ENCODE results near the gene GHDC.
"Not testable (repeated sequence)": the region's sequence is repeated elsewhere in the genome, so short reads cannot be mapped to it uniquely, and the experiment has no call there.

The GHDC gene, protein sequence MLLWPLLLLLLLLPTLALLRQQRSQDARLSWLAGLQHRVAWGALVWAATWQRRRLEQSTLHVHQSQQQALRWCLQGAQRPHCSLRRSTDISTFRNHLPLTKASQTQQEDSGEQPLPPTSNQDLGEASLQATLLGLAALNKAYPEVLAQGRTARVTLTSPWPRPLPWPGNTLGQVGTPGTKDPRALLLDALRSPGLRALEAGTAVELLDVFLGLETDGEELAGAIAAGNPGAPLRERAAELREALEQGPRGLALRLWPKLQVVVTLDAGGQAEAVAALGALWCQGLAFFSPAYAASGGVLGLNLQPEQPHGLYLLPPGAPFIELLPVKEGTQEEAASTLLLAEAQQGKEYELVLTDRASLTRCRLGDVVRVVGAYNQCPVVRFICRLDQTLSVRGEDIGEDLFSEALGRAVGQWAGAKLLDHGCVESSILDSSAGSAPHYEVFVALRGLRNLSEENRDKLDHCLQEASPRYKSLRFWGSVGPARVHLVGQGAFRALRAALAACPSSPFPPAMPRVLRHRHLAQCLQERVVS

DNA sequence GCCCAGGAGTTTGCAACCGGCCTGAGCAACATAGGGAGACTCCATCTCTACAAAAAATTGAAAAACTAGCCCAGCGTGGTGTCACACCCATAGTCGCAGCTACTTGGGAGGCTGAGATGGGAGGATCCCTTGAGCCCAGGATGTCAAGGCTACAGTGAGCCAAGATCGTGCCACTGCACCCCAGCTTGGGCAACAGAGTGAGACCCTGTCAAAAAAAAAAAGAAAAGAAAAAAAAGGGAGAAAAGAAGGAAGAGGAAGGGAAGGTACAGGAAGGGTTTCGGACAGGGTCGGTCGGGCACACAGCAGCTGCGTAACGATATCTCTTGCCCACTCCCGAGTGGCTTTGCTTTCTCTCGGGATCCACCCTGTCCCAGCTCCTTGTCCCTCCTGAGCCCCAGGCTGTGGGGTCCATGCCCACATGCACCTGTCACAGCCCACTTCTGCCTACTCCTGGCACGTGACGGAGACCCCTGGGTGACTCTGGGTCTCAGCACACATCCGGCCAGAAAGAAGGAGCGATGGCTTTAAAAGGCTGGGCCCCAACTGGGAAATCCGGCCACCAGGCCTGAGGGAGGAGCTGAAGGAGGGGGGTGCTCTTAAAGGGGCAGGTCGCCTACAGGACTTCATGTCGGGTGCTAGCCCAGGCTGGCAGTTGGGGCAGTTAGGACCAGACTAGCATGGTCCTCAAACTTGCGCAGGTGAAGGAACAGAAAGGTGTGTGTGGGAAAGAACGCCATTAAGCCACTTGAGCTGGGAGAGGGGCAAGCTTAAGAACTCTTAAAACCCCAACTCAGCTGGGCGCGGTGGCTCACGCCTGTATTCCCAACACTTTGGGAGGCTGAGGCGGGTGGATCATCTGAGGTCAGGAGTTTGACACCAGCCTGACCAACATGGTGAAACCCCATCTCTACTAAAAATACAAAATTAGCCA, at the start of gene GHDC:
Gene GHDC, minus strand, starts transcription at position 526 of the 931 bp plus-strand sequence. CDS start 913 bp downstream, outside the sequence.
- in situ Hi-C loops (cut with MboI; ENCODE audit: low sequenced_read_pairs) = no loop called here

DNA sequence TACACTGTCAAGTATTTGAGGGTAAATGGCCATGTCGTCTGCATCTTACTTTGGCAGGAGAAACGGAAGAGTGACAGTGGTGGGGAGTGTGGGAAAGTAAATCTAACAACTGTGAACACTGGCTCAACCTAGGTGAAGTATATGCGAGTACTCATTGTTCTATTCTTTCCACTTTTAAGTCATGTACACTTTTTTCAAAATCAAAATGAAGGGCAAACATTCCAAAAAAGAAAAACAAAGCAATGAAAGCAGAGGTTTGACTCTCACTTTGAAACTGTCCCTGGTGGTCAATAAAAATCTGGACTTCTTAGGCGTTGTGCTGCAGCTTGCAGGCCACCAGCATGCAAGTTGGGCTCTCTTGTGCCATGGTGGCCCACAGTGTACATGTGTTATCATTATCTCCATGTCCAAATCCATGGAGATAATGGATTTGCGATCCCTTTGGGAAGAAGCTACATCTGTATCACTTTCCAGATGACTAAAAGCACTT, 49.2 kb upstream of the GHDC start:
- in situ Hi-C loops (cut with MboI; ENCODE audit: low sequenced_read_pairs) = no loop called here

DNA sequence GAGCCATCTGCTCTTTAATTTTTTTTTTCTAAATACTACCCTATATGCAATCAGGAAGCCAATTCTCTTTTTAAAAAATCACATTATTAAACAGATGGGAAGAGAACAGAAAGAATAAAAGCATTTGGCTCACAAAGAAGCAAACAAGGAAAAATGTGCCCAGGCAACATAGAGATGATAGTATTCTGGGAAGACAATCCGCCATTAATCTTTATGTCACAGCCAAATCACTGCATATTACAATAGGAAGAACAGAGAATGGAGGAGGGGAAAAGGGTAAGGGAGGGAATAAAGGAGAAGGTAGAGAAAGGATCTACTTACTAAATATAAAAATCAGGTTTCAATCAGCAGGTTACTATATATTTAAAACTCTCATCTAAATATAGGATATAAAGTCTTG, 47.6 kb upstream of the GHDC start:
- in situ Hi-C loops (cut with MboI; ENCODE audit: low sequenced_read_pairs) = no loop called here

DNA sequence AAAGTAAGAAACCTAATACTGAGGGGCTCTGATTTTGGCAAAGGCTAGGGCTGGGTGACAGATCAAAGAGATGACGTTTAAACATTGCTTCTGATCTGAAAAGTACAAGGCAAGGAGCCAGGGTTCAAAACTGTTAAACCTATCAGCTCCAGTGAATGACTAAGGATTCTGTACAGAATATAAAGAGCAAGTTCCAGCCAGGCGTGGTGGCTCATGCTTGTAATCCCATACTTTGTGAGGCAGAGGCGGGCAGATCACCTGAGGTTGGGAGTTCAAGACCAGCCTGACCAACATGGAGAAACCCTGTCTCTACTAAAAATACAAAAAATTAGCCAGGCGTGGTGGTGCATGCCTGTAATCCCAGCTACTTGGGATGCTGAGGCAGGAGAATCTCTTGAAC, 46.6 kb upstream of the GHDC start:
- in situ Hi-C loops (cut with MboI; ENCODE audit: low sequenced_read_pairs) = not testable (repeated sequence)

DNA sequence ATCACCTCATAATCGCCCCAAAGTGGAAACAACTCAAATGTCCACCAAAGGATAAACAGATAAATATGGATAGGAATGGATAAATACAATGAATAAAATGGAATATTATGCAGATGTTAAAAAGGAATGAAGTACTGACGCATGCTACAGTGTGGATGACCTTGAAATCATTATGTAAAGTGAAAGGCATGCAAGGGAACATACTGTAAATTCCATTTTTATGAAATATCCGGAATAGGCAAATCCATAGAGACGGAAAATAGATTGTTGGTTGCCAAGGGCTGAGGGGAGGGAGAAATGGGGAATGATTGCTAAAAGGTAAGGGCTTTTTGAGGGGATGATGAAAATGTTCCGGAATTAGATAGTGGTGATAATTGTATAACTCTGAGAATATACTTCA, 45.9 kb upstream of the GHDC start:
- in situ Hi-C loops (cut with MboI; ENCODE audit: low sequenced_read_pairs) = no loop called here

DNA sequence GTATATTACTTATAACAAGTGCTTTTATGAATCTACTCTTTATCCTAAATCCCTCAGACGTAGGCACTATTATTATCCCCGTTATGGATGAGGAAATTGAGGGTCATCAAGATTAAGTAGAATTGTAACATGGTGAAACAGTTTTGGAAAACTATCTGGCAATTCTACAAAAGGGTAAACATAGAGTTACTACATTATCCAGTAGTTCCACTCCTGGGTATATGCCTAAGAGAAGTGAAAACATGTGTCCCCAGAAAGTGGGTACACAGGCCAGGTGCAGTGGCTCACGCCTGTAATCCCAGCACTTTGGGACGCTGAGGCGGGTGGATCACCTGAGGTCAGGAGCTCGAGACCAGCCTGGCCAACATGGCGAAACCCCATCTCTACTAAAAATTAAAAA, 45.3 kb upstream of the GHDC start:
- in situ Hi-C loops (cut with MboI; ENCODE audit: low sequenced_read_pairs) = not testable (repeated sequence)

DNA sequence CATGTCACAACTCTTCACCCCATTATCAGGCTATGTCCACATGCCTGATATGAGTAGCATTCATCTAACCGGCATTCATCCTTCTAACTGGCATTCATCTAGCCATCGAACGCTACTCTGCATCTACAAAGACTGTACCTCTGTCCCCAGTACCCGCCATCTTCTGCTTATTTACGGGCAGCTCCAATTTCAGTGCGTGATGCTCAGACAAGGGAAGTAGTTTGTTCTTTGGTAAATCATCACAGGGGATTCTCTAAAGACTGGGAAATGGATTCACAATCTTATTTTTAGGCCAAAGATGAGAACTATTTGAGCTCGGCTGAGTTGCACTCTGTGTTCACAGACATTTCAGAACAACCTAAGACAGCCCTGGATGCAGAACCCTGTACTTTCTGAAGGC, 42.5 kb upstream of the GHDC start:
- in situ Hi-C loops (cut with MboI; ENCODE audit: low sequenced_read_pairs) = no loop called here

DNA sequence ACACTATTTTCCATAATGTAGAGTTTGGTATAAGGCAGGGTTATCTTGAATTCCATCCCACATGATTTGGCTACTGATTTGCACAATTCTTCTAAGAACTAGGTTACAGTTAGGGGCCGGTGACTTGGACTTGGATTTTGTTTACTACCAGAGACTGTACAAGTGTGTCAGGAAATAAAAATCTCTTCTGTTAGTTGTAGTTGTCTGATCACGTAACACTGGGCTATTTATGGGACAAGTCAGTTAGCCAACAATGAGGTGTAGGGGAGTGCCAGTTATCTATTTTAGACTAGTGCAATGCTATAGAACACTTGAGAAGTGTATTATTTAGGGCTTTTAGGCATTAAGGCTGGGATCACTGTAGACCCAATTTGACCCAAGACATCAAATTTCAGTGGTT, 39.7 kb upstream of the GHDC start:
- in situ Hi-C loops (cut with MboI; ENCODE audit: low sequenced_read_pairs) = no loop called here

DNA sequence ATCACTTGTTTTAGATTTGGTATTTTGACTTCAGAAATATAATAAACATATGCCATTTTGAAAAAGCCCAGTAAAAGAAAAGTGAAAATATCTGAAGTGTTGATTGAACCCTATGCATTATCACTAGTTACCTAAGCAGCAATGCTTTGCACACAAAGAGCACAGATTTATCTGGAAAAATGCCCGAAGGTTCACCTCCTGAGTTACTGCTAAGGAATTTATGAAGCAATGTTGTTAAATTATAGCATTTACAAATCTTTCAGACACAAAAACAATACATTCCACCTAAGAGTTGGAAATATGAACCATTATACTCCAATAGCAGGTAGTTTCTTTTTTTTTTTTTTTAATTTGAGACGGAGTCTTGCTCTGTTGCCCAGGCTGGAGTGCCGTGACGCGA, 38.9 kb upstream of the GHDC start:
- in situ Hi-C loops (cut with MboI; ENCODE audit: low sequenced_read_pairs) = no loop called here

DNA sequence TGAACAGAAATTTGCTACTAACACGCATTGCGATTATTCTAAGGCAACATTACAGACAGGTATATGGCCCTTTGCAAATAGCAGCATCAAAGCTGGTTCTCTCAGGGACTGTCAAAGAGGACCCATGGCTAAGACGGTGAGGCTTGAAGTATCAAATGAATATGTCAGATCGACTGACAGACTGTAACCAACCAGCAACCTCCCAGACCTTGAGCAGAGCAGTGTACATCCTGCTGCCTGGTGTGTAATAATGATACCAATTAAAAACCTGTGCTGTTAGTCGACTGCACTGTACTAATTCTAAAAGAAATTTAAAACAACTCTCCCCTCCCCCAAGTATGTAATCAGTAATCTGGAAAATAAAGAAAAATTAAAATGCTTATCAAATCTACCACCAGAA, 35.9 kb upstream of the GHDC start:
- in situ Hi-C loops (cut with MboI; ENCODE audit: low sequenced_read_pairs) = no loop called here

DNA sequence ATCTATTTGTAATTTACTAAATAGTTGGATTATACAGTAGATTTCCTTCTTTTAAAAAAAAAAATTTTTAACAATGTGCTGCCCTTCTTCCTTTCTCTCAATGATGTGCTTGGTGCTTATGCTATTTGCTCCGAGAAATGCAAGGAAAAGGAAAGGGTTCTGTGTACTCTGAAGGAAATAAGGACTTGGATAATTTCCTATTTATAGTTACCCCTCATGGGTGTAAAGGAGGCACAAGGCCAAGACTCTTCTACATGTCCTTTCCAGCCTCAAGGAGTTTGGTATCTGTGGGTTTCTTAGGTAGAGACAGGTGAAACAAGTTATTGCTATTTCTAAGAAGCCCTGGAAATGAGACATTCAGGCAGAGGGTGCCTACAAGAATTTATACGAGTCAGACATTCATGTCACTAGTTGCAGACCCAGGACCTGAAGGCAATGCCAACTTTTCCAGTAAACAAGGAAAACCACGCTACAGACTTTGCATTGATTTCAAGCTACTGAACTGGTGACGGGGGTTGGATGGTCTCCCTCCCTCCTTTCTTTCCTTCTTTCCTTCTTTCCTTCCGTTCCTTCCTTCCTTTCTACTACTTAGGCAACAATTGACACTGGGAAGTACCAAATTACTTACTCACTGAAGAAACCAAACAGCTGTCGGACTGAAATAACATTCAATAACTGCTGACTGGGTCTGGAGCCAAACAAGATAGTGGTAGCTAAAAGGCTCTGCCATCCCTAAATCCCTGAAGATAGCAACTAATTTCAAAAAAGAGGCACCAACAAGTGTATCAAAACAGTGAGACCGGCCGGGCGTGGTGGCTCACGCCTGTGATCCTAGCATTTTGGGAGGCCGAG, 33.8 kb upstream of the GHDC start:
- in situ Hi-C loops (cut with MboI; ENCODE audit: low sequenced_read_pairs) = no loop called here

DNA sequence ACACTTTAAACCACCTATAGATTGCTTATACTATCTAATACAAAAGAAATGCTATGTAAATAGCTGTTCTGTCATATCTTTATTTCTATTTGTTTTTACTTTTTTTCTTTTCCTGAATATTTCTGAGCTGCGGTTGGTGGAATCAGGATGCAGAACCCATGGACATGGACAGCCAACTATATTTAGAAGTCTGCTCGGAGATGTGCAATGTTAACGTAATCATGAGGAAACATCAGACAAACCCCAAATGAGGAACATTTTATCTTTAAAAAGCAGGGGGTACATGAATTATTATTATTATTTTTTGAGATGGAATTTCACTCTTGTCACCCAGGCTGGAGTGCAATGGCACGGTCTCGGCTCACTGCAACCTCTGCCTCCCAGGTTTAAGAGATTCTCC, 31.4 kb upstream of the GHDC start:
- in situ Hi-C loops (cut with MboI; ENCODE audit: low sequenced_read_pairs) = no loop called here

DNA sequence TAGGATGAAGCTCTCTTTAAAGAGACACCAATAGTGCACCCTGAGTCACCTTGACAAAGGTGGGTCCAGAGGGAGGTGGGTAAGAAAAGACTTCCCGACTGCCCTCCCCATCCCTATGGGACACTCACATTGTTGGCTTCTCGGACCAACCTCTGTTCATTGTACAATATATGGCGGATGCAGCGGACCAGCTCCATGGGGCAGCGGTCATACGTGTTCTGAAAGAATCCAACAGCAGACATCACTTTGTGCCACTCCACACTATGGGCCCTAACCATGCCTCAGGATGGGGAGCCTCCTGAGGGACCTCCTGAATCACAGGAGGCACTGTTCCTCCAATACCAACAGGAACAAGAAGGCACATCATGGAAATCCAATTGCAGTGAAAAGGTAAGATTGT, 30.4 kb upstream of the GHDC start:
- in situ Hi-C loops (cut with MboI; ENCODE audit: low sequenced_read_pairs) = no loop called here

DNA sequence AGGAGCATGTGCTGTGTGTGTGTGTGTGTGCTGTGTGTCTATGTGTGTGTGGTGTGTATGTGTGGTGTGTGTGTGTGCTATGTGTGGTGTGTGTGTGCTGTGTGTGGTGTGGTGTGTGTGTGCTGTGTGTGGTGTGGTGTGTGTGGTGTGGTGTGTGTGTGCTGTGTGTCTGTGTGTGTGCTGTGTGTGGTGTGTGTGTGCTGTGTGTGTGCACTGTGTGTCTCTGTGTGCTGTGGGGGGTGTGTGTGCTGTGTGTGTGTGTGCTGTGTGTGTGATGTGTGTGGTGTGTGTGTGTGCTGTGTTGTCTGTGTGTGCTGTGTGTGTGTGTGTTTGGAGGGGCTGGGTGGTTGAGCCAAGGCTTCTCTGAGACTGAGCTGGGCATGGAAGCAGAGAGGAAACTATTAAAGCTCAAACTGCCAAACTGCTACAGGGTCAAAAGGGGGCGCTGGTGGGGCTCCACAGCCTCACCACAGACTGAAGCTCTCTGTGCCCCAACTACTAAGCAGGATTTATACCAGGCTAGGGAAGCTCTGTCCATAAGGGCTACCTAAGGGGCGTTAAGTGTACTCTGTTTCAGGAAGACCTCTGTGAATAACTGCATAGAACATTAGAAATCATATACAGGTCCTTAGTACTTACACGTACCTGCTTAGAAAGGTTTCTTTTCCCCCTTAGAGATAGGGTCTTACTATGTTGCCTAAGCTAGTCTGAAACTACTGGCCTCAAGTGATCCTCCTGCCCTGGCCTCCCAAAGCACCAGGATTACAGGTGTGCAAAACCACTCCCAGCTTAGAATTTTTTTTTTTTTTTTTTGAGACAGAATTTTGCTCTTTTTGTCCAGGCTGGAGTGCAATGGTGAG, 27.8 kb upstream of the GHDC start:
- in situ Hi-C loops (cut with MboI; ENCODE audit: low sequenced_read_pairs) = no loop called here

DNA sequence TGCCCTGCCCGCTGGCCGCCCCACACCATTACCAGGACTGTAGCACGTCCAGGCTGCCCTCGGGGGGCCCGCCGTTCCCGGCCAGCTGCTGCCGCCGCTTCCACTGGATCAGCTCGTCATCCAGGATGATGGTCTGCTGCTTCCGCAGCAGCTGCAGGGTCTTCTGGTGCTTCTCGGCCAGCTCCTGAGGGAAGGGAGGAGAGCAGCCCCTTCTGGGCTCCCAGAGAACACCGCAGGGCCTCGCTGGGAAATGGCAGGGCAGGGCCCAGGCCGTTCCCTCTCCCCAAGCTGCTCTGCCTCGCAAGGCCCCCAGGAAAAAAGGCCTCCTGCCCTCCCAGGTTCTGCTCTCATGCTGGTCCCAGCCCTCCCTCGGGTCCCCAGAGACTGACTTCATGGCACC, 25.0 kb upstream of the GHDC start:
- in situ Hi-C loops (cut with MboI; ENCODE audit: low sequenced_read_pairs) = not testable (repeated sequence)

DNA sequence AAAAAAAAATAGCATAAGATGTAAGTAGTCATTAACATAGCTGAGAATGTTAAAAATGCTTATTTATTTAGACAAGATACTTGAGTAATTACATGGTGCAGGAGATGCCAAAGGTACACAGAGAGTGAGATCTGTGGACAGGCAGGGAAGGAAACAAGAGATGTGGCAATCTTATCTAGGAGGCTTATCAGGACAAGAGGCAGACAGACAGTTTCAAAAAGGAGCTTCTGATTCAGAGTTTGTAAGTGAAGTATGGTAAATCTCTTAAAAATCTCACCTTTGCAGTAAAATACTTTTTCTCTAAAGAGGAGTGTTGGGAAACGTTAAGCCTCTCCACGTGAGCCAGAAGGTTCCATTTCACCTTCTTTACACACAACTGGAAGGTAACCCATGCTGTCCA, 19.9 kb upstream of the GHDC start:
- in situ Hi-C loops (cut with MboI; ENCODE audit: low sequenced_read_pairs) = no loop called here

DNA sequence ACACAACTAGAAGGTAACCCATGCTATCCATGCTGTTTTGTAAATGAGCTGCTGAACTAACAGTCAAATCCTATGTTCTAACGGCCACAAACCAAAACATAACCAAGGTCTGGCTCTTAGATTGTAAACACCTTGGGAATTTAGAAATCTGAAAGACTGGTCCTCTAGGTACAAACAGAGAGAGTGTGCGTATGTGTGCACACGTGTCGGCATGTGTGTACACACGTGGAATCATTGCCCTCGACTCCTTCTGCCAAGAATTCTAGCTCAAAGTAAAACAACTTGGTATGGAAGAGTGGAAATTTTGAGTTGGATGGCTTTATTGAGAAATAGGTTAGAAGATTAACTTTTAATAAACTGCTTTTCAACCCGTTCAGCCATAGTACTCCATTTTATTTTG, 18.1 kb upstream of the GHDC start:
- in situ Hi-C loops (cut with MboI; ENCODE audit: low sequenced_read_pairs) = no loop called here

DNA sequence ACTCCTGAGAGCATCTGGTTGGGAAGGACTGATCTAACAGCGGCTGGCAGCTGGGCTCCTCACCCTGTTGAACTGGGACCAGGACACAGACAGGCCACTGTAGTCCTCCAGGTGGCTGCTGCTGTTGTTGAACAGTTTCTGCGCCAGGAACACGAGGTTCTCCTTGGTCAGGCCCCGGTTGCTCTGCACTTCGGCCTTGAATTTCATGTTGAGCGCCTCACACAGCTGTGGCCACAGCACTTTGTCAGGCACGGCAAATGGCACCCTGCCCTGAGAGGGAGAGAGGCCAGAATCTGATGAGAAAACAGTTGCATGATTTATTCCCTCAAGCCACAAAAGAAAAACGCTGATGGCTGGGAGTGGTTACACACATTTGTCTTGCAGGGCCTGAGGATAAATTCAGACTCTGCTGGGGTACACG, 17.6 kb upstream of the GHDC start:
- in situ Hi-C loops (cut with MboI; ENCODE audit: low sequenced_read_pairs) = not testable (repeated sequence)

DNA sequence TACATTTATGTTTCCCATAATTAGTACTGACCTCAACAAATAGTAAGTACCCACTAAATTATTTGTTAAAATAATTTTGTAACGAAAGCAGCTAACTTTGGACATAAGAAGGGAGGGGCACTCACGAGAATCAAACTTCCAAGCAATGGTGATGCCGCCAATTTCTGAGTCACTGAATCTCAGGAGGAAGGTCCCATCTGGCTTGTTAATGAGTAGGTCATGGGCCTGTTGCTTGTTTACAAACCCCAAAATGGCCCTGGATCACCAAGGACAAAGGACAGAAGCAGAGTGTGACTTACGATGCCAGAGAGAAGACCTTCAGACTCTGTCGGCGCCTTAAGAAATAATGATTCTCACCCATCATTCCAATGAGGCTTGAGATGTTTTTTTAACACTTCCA, 15.8 kb upstream of the GHDC start:
- in situ Hi-C loops (cut with MboI; ENCODE audit: low sequenced_read_pairs) = no loop called here

DNA sequence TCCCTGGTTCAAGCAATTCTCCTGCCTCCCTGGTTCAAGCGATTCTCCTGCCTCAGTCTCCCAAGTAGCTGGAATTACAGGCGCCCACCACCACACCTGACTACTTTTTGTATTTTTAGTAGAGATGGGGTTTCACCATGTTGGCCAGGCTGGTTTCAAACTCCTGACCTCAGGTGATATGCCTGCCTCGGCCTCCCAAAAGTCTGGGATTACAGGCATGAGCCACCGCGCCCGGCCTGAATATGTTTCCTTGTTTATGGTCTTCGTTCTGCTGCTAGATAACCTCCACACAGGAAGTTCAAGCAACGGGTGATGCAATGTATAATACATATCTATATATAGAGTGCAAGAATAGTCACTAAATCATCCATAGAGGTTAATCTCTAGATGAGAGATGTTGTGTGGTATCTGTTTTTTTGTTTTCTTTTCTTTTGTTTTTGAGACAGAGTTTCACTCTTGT, 11.9 kb upstream of the GHDC start:
- in situ Hi-C loops (cut with MboI; ENCODE audit: low sequenced_read_pairs) = not testable (repeated sequence)
